ENCODE data around the gene CTBP1. TPM values are rescaled to one million over a fixed set of nuclear protein-coding genes. Genes with fewer than 3 reads are reported as not detected.

Gene CTBP1
- polyA plus RNA-seq, 1 donor from 2014 or later, result 325 TPM

GRCh38 chr4:1241936-1242505, 6.9 kb downstream of the CTBP1 start:
- Histone ChIP-seq H3F3A (ENCODE audit: insufficient read depth, low read length, poor library complexity, severe bottlenecking) (no peaks in the 10 kb centered on the region), H3K4me3 (ENCODE audit: low read length) (no peak overlapping the region), H3K27ac (ENCODE audit: low read length) (no peak overlapping the region), H4K20me1 (ENCODE audit: insufficient read depth) (peaks cover 29% of the 10 kb centered on the region), H3K9me2 (ENCODE audit: insufficient read depth, low read length) (no peaks in the 10 kb centered on the region), H3K36me3 (ENCODE audit: insufficient read depth, low read length) (peaks cover 4% of the 10 kb centered on the region), H2AFZ (ENCODE audit: low read depth, low read length) (no peak overlapping the region), H3K9ac (ENCODE audit: low read length) (no peak overlapping the region), H3K79me2 (replicated peaks; ENCODE audit: insufficient read depth, low read length) (peaks cover 68% of the 10 kb centered on the region), H3K4me2 (ENCODE audit: low read length) (no peak overlapping the region), H3K27me3 (ENCODE audit: insufficient read depth, low read depth, low read length) (no peaks in the 10 kb centered on the region), H3K9me3 (ENCODE audit: low read length) (no peaks in the 10 kb centered on the region)
- no peak for TF ChIP-seq POLR2AphosphoS5 (IDR thresholded peaks at IDR 0.05)
- TF ChIP-seq REST (IDR thresholded peaks at IDR 0.05; ENCODE audit: borderline replicate concordance), result no peak
- no peak for TF ChIP-seq CTCF (IDR thresholded peaks at IDR 0.05; ENCODE audit: poor library complexity, severe bottlenecking)
- TF ChIP-seq EP300 (conservative IDR thresholded peaks at IDR 0.05; ENCODE audit: poor library complexity, severe bottlenecking), result no peak
- no peak for TF ChIP-seq RAD21 (conservative IDR thresholded peaks at IDR 0.05)
- no peak for TF ChIP-seq EZH2 (IDR thresholded peaks at IDR 0.05; ENCODE audit: borderline replicate concordance, insufficient read depth, low read length, poor library complexity, severe bottlenecking)
- no peak for TF ChIP-seq SMC3 (conservative IDR thresholded peaks at IDR 0.05; ENCODE audit: poor library complexity)
- TF ChIP-seq MXI1 (conservative IDR thresholded peaks at IDR 0.05; ENCODE audit: poor library complexity, severe bottlenecking), result no peak
- TF ChIP-seq TAF1 (IDR thresholded peaks at IDR 0.05; ENCODE audit: low read depth), result no peak

GRCh38 chr4:1241466-1241935, 7.4 kb downstream of the CTBP1 start:
- H4K20me1 ChIP-seq (ENCODE audit: insufficient read depth), result peaks cover 28% of the 10 kb centered on the region
- H3K79me2 ChIP-seq (replicated peaks; ENCODE audit: insufficient read depth, low read length), result peaks cover 63% of the 10 kb centered on the region
- no peak overlapping the region for H3K27ac ChIP-seq (ENCODE audit: low read length)
- H3K4me2 ChIP-seq (ENCODE audit: low read length), result no peak overlapping the region
- H3K27me3 ChIP-seq (ENCODE audit: insufficient read depth, low read depth, low read length), result no peaks in the 10 kb centered on the region
- no peak for TF ChIP-seq TAF1 (IDR thresholded peaks at IDR 0.05; ENCODE audit: low read depth)
- TF ChIP-seq MXI1 (conservative IDR thresholded peaks at IDR 0.05; ENCODE audit: poor library complexity, severe bottlenecking), result no peak
- no peak for TF ChIP-seq RAD21 (conservative IDR thresholded peaks at IDR 0.05)
- no peak for TF ChIP-seq EP300 (conservative IDR thresholded peaks at IDR 0.05; ENCODE audit: poor library complexity, severe bottlenecking)
- TF ChIP-seq POLR2AphosphoS5 (IDR thresholded peaks at IDR 0.05), result no peak
- TF ChIP-seq SMC3 (conservative IDR thresholded peaks at IDR 0.05; ENCODE audit: poor library complexity), result no peak
- no peak for TF ChIP-seq REST (IDR thresholded peaks at IDR 0.05; ENCODE audit: borderline replicate concordance)
- no peak for TF ChIP-seq CTCF (IDR thresholded peaks at IDR 0.05; ENCODE audit: poor library complexity, severe bottlenecking)
- H3F3A ChIP-seq (ENCODE audit: insufficient read depth, low read length, poor library complexity, severe bottlenecking), result no peaks in the 10 kb centered on the region
- no peaks in the 10 kb centered on the region for H3K9me2 ChIP-seq (ENCODE audit: insufficient read depth, low read length)
- no peak overlapping the region for H2AFZ ChIP-seq (ENCODE audit: low read depth, low read length)
- no peak overlapping the region for H3K9ac ChIP-seq (ENCODE audit: low read length)
- no peaks in the 10 kb centered on the region for H3K9me3 ChIP-seq (ENCODE audit: low read length)
- no peak overlapping the region for H3K4me3 ChIP-seq (ENCODE audit: low read length)
- peaks cover 4% of the 10 kb centered on the region for H3K36me3 ChIP-seq (ENCODE audit: insufficient read depth, low read length)
